H9 (cell line): ENCODE data around the gene DNAJC5. TPM values are rescaled to one million over a fixed set of nuclear protein-coding genes. Genes with fewer than 3 reads are reported as not detected.

Experiments used
- DNase-seq: peaks from one replicate; pipeline ENCODE4 v3.0.0-alpha.2; 2017
- H2AFZ ChIP-seq: one replicate; pipeline ENCODE4 v1.6.1; 2013; ENCODE audit warnings: mild to moderate bottlenecking, low read length, control low read depth, moderate library complexity
- H2AK5ac ChIP-seq: 2 replicates; pipeline ENCODE4 v1.6.1; 2013; ENCODE audit warnings: low read length, control low read depth, mixed read lengths; ENCODE audit not compliant: insufficient read length
- H2BK120ac ChIP-seq: one replicate; pipeline ENCODE4 v1.6.1; 2013; ENCODE audit warnings: low read depth, mild to moderate bottlenecking, low read length, control low read depth, inconsistent platforms; ENCODE audit not compliant: poor library complexity, severe bottlenecking
- H2BK12ac ChIP-seq: 2 replicates; pipeline ENCODE4 v1.6.1; 2013; ENCODE audit warnings: low read length, control low read depth, mixed read lengths, low read depth; ENCODE audit not compliant: insufficient read length
- H2BK15ac ChIP-seq: 2 replicates; pipeline ENCODE4 v1.6.1; 2013; ENCODE audit warnings: low read depth, low read length, control low read depth
- H2BK20ac ChIP-seq: one replicate; pipeline ENCODE4 v1.6.1; 2013; ENCODE audit warnings: low read depth, mild to moderate bottlenecking, low read length, control low read depth, inconsistent platforms; ENCODE audit not compliant: poor library complexity, severe bottlenecking
- H2BK5ac ChIP-seq: 2 replicates; pipeline ENCODE4 v1.6.1; 2013; ENCODE audit warnings: low read length, control low read depth, mixed read lengths; ENCODE audit not compliant: insufficient read length
- H3K14ac ChIP-seq: 2 replicates; pipeline ENCODE4 v1.6.1; 2013; ENCODE audit warnings: low read length, control low read depth; ENCODE audit not compliant: insufficient read depth
- H3K18ac ChIP-seq: 2 replicates; pipeline ENCODE4 v1.6.1; 2013; ENCODE audit warnings: low read depth, mild to moderate bottlenecking, mixed read lengths, low read length, control low read depth; ENCODE audit not compliant: insufficient read length
- H3K23ac ChIP-seq: 2 replicates; pipeline ENCODE4 v1.6.1; 2013; ENCODE audit warnings: low read length, control low read depth, mixed read lengths, low read depth; ENCODE audit not compliant: insufficient read length
- H3K23me2 ChIP-seq: 2 replicates; pipeline ENCODE4 v1.6.1; 2013; ENCODE audit warnings: low read depth, mild to moderate bottlenecking, mixed read lengths, low read length, control low read depth; ENCODE audit not compliant: insufficient read length, poor library complexity, severe bottlenecking
- H3K27ac ChIP-seq: 2 replicates; pipeline ENCODE4 v1.5.1; 2013; ENCODE audit warnings: low read length, control low read depth, mixed read lengths, low read depth; ENCODE audit not compliant: insufficient read length
- H3K27me3 ChIP-seq: 2 replicates; pipeline ENCODE4 v1.6.1; 2013; ENCODE audit warnings: low read length, control low read depth, inconsistent platforms; ENCODE audit not compliant: insufficient read depth
- H3K4ac ChIP-seq: 2 replicates; pipeline ENCODE4 v1.6.1; 2013; ENCODE audit warnings: low read depth, mild to moderate bottlenecking, control low read depth, inconsistent platforms, low read length, moderate library complexity
- H3K4me1 ChIP-seq: 2 replicates; pipeline ENCODE4 v1.6.1; 2013; ENCODE audit warnings: low read length, control low read depth, inconsistent platforms; ENCODE audit not compliant: insufficient read depth
- H3K4me2 ChIP-seq: 2 replicates; pipeline ENCODE4 v1.6.1; 2013; ENCODE audit warnings: low read length, control low read depth, mixed read lengths; ENCODE audit not compliant: insufficient read length, insufficient read depth
- H3K56ac ChIP-seq: 2 replicates; pipeline ENCODE4 v1.6.1; 2013; ENCODE audit warnings: low read depth, mild to moderate bottlenecking, mixed read lengths, low read length, control low read depth; ENCODE audit not compliant: insufficient read length
- H3K79me1 ChIP-seq: 2 replicates; pipeline ENCODE4 v1.6.1; 2013; ENCODE audit warnings: low read depth, mild to moderate bottlenecking, moderate library complexity, low read length, control low read depth, inconsistent platforms; ENCODE audit not compliant: insufficient read depth, poor library complexity, severe bottlenecking
- H3K79me2 ChIP-seq: 2 replicates; pipeline ENCODE4 v1.6.1; 2013; ENCODE audit warnings: low read length, control low read depth, inconsistent platforms; ENCODE audit not compliant: insufficient read depth
- H3K9ac ChIP-seq: 2 replicates; pipeline ENCODE4 v1.6.1; 2013; ENCODE audit warnings: low read length, control low read depth, mixed read lengths; ENCODE audit not compliant: insufficient read length; ENCODE audit errors: extremely low read depth
- H3K9me3 ChIP-seq: one replicate; pipeline ENCODE4 v1.6.1; 2013; ENCODE audit warnings: low read depth, low read length, inconsistent platforms; ENCODE audit not compliant: control insufficient read depth
- H3T11ph ChIP-seq: one replicate; pipeline ENCODE4 v1.6.1; 2013; ENCODE audit warnings: mild to moderate bottlenecking, low read length, control low read depth, inconsistent platforms
- H4K20me1 ChIP-seq: one replicate; pipeline ENCODE4 v1.6.1; 2013; ENCODE audit not compliant: control insufficient read depth, insufficient read length, insufficient read depth
- H4K5ac ChIP-seq: 2 replicates; pipeline ENCODE4 v1.6.1; 2013; ENCODE audit warnings: low read depth, mild to moderate bottlenecking, mixed read lengths, low read length, control low read depth; ENCODE audit not compliant: insufficient read length
- H4K8ac ChIP-seq: replicated peaks from 2 replicates; pipeline ENCODE4 v1.6.1; 2013; ENCODE audit warnings: low read length, control low read depth, mixed read lengths, low read depth; ENCODE audit not compliant: insufficient read length
- H4K91ac ChIP-seq: 2 replicates; pipeline ENCODE4 v1.6.1; 2013; ENCODE audit warnings: low read depth, mild to moderate bottlenecking, moderate library complexity, mixed read lengths, low read length, control low read depth; ENCODE audit not compliant: insufficient read length
- H3K27ac Mint-ChIP-seq, 3 experiments: 2 replicates in 2 of 3; 3 replicates in 1 of 3; pipeline ENCODE4 v1.8.0; 2020 to 2021; ENCODE audit warnings: mixed read lengths in 3 of 3, mild to moderate bottlenecking in 1 of 3, moderate library complexity in 1 of 3
- H3K27me3 Mint-ChIP-seq: 2 replicates; pipeline ENCODE4 v1.8.0; 2021; ENCODE audit warnings: low read depth, mild to moderate bottlenecking, moderate library complexity, mixed read lengths
- H3K36me3 Mint-ChIP-seq, 3 experiments: 2 replicates in 2 of 3; 3 replicates in 1 of 3; pipeline ENCODE4 v1.8.0; 2020 to 2021; ENCODE audit warnings: low read depth in 3 of 3, mixed read lengths in 3 of 3; ENCODE audit not compliant: insufficient read depth in 1 of 3
- H3K4me1 Mint-ChIP-seq, 2 experiments: 2 replicates each; pipeline ENCODE4 v1.8.0; 2020; ENCODE audit warnings: mixed read lengths in 2 of 2
- H3K4me3 Mint-ChIP-seq, 2 experiments: 2 replicates in 1 of 2; 3 replicates in 1 of 2; pipeline ENCODE4 v1.8.0; 2020 to 2021; ENCODE audit warnings: mild to moderate bottlenecking in 2 of 2, mixed read lengths in 2 of 2, moderate library complexity in 1 of 2
- H3K9me3 Mint-ChIP-seq, 2 experiments: 2 replicates in 1 of 2; 3 replicates in 1 of 2; pipeline ENCODE4 v1.8.0; 2020; ENCODE audit warnings: mild to moderate bottlenecking in 2 of 2, mixed read lengths in 2 of 2, moderate library complexity in 1 of 2
- CTCF ChIP-seq: fragments of 200-600 bp; sonication (generic); conservative IDR thresholded peaks from 3 replicates; pipeline ENCODE4 v1.8.0; 2021; ENCODE audit warnings: antibody characterized with exemption, mild to moderate bottlenecking
- WGBS: extraction: QIAGEN DNeasy Blood & Tissue Kit; methylation state at CpG from one replicate; pipeline ENCODE4 v1.1.7; 2013; ENCODE audit warnings: missing lambda C conversion rate, low lambda C conversion rate, mixed read lengths; ENCODE audit not compliant: insufficient read length; ENCODE audit errors: extremely low coverage; 5-methylcytosine and 5-hydroxymethylcytosine counted together
- total RNA-seq: library from RNA; stranded (reverse); gene quantifications from 2 replicates; pipeline ENCODE4 v1.2.1, GENCODE V29; 2021

DNAJC5 gene
- total RNA-seq, 1 experiment from 2014 or later: 43.0 TPM

- no peak overlapping the region for H3K4me3 Mint-ChIP-seq
- Histone ChIP-seq H3K4me1 (no peaks in the 10 kb centered on the region), H3K23me2 (peaks cover 13% of the 10 kb centered on the region), H3T11ph (no peak overlapping the region), H3K79me2 (peaks cover 3% of the 10 kb centered on the region; the same call in 1 of the 2 replicates), H2BK15ac (no peak overlapping the region), H3K27me3 (no peaks in the 10 kb centered on the region), H2BK20ac (no peak overlapping the region), H4K91ac (no peak overlapping the region), H3K56ac (no peak overlapping the region), H3K23ac (no peak overlapping the region), H3K79me1 (no peaks in the 10 kb centered on the region), H3K18ac (no peak overlapping the region), H3K4me2 (no peak overlapping the region), H4K20me1 (peaks cover 3% of the 10 kb centered on the region), H2BK12ac (no peak overlapping the region), H2BK5ac (no peak overlapping the region), H4K8ac (no peak overlapping the region), H3K9ac (no peak overlapping the region), H3K4ac (no peak overlapping the region), H3K27ac (no peak overlapping the region), H4K5ac (no peak overlapping the region), H3K9me3 (no peaks in the 10 kb centered on the region), H2AFZ (no peak overlapping the region), H2BK120ac (no peak overlapping the region), H3K14ac (no peak overlapping the region), H2AK5ac (no peak overlapping the region)
- no CpG with 5 or more reads among the region's 19 CpGs for WGBS
- H3K27me3 Mint-ChIP-seq: no peaks in the 10 kb centered on the region
- H3K4me1 Mint-ChIP-seq: peaks cover 3 to 12% of the 10 kb centered on the region in 2 experiments
- DNase-seq: no peak
- H3K27ac Mint-ChIP-seq: no peak overlapping the region
- H3K9me3 Mint-ChIP-seq: peaks cover 1 to 2% of the 10 kb centered on the region in 2 experiments; a peak in 3 of 5 replicates
- H3K36me3 Mint-ChIP-seq: peaks cover 3 to 24% (median 20%) of the 10 kb centered on the region in 3 experiments
- TF ChIP-seq CTCF: no peak
These were observed 48.3 kb downstream of the DNAJC5 start for GRCh38 chr20:63942969-63943807.
